ENCODE results near the gene DOCK8. TPM values are rescaled to one million over a fixed set of nuclear protein-coding genes. Genes with fewer than 3 reads are reported as not detected.

The DOCK8 gene
- total RNA-seq, 2 donors from 2014 or later: 5.9 to 10.9 TPM

DNA sequence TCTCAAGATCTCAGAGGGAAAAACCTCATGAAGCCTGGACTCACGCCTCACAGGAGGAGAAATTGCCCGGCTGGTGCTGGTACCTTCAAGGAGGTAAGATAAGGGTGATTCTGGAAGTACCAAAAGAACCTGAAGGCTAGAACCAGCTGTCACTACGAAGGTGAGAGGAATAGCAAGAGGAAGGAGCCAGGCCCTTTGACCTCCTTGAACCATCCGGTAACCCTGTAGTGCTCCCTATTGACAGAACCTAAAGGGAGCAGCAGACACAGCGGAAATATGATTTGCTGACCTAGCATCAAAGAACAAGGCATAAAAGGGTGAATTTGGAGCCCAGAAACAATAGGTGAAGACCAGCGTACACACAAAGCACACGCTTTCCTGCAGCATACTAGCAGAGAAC is 92.2 kb downstream of the DOCK8 start:
- Histone ChIP-seq H3K36me3 (replicated peaks in 1 of 2; ENCODE audit: insufficient read depth in 1 of 2, low read depth in 2 of 2) (no peaks in the 10 kb centered on the region), H3K4me3 (no peak overlapping the region), H3K27me3 (no peaks in the 10 kb centered on the region), H3K27ac (no peak overlapping the region), H3K4me1 (no peaks in the 10 kb centered on the region), H3K9me3 (no peaks in the 10 kb centered on the region)
- intact Hi-C loops (cut with DNase I): no loop called here
- ATAC-seq: no peak
- DNase-seq: peak; percentile 21 to 51 (median 32)
- TF ChIP-seq, protein P1, sequence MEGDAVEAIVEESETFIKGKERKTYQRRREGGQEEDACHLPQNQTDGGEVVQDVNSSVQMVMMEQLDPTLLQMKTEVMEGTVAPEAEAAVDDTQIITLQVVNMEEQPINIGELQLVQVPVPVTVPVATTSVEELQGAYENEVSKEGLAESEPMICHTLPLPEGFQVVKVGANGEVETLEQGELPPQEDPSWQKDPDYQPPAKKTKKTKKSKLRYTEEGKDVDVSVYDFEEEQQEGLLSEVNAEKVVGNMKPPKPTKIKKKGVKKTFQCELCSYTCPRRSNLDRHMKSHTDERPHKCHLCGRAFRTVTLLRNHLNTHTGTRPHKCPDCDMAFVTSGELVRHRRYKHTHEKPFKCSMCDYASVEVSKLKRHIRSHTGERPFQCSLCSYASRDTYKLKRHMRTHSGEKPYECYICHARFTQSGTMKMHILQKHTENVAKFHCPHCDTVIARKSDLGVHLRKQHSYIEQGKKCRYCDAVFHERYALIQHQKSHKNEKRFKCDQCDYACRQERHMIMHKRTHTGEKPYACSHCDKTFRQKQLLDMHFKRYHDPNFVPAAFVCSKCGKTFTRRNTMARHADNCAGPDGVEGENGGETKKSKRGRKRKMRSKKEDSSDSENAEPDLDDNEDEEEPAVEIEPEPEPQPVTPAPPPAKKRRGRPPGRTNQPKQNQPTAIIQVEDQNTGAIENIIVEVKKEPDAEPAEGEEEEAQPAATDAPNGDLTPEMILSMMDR (IDR thresholded peaks at IDR 0.05): peak in 5 of 7 experiments; percentile 12 to 44 (median 37)
- TF ChIP-seq POLR2A (IDR thresholded peaks at IDR 0.05): no peak
- WGBS, 2 donors: 81 to 84% methylated on average over 7 of the region's 7 CpGs

DNA sequence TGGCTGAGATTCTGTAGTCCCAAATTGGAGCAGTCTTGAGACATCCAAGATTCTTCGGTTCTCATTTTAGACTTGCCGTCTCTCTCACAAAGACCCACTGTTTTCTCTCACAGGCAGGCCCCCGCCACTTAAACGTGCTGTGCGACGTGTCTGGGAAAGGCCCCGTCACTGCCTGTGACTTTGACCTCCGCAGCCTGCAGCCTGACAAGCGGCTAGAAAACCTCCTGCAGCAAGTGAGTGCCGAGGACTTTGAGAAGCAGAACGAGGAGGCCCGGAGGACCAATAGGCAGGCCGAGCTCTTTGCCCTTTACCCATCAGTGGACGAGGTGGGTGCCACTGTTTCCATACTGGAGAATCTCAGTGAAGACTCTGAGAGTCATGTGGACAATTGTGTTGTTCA is 97.2 kb downstream of the DOCK8 start:
- ATAC-seq (no peak), DNase-seq (no peak)
- intact Hi-C loops (cut with DNase I): no loop called here
- 78 to 93% methylated on average over 9 to 14 of the region's 14 CpGs for WGBS, 2 donors
- TF ChIP-seq, protein P1 (IDR thresholded peaks at IDR 0.05): no peak
- no peak for TF ChIP-seq POLR2A (IDR thresholded peaks at IDR 0.05)
- Histone ChIP-seq H3K36me3 (replicated peaks in 1 of 2; ENCODE audit: insufficient read depth in 1 of 2, low read depth in 2 of 2) (no peaks in the 10 kb centered on the region), H3K27ac (no peak overlapping the region), H3K9me3 (no peaks in the 10 kb centered on the region), H3K4me3 (no peak overlapping the region), H3K4me1 (no peaks in the 10 kb centered on the region), H3K27me3 (no peaks in the 10 kb centered on the region)

DNA sequence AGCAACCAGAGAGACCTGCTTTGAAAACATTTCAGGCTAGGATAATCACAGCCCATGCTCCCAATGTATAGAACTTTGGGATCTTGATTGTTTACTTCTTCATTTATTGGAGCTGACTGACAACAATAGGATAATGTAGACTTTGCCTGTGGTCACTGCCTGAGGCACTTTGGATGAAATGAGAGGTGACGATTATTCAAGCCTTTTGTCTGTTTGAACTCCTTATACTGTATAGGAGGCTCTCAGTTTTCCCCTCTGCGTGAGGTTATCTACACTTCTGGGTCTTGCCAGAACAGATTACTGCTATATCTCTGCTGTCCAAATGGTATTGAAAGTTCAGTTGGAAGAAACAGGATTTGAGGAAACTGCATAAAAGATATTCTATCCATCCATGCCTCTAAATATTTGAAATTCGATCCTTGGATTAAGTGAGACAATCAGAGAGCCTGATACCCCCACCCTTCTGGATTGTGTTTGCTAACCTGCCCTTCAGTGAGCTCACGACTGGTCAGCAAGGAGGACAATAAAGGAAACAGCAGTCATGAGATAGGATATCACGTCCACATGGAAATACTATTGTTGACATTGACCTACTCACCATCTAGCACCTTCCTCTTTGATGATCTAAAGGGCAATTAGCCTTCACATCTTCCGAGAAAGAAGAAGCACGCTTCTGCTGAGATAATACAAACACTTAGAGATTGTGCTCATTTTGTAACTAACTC is 98.1 kb downstream of the DOCK8 start:
- ATAC-seq: no peak
- intact Hi-C loops (cut with DNase I): no loop called here
- no peak overlapping the region for H3K27ac ChIP-seq

DNA sequence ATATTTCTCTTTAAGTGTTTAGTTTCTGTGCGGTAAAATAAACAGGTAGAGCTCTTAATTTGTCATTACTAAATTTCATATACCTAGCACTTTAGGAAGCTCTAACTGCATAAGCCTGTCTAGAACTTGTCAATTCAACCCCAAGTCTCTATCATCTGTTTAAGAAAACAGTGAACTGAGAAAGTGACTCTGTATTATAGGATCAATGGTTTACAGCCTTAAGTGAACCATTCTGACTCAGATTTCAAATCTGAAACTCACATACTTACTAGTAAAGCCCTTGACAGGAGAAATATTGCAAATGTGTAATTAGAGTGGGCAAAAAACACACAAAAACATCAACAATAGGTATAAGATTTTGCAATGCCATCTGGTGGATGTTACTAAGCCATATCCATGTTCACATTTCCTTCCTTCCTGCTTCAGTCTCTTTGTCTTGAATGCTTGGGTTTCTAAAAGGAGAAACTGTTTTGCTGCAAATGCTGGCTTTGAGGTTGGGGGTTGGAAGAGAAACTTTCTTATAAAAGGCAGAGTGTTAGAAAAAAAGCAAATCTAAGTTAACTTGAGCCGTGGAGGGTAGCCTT is 101.8 kb downstream of the DOCK8 start:
- no peak for ATAC-seq
- Histone ChIP-seq H3K27me3 (no peaks in the 10 kb centered on the region), H3K4me3 (no peak overlapping the region), H3K4me1 (no peaks in the 10 kb centered on the region), H3K27ac (no peak overlapping the region), H3K36me3 (replicated peaks in 1 of 2; ENCODE audit: insufficient read depth in 1 of 2, low read depth in 2 of 2) (no peaks in the 10 kb centered on the region), H3K9me3 (no peaks in the 10 kb centered on the region)
- DNase-seq: no peak
- TF ChIP-seq, protein P1 (IDR thresholded peaks at IDR 0.05): peak in 2 of 7 experiments; percentile 12 to 17
- TF ChIP-seq POLR2A (IDR thresholded peaks at IDR 0.05): no peak
- intact Hi-C loops (cut with DNase I): no loop called here
- 79 to 81% methylated on average over 2 of the region's 2 CpGs for WGBS, 2 donors

More for the DNA sequence above, 98.1 kb downstream of the DOCK8 start:
- H3K4me1 ChIP-seq: no peaks in the 10 kb centered on the region
- H3K27me3 ChIP-seq: no peaks in the 10 kb centered on the region
- no peak for DNase-seq
- no peak overlapping the region for H3K4me3 ChIP-seq
- WGBS, 2 donors: 72 to 74% methylated on average over 7 of the region's 7 CpGs
- no peak for TF ChIP-seq POLR2A (IDR thresholded peaks at IDR 0.05)
- TF ChIP-seq, protein P1 (IDR thresholded peaks at IDR 0.05): no peak
- H3K36me3 ChIP-seq (replicated peaks in 1 of 2; ENCODE audit: insufficient read depth in 1 of 2, low read depth in 2 of 2): no peaks in the 10 kb centered on the region
- no peaks in the 10 kb centered on the region for H3K9me3 ChIP-seq
